Activated CD8-positive, alpha-beta memory T cell treated with anti-CD3 and anti-CD28 coated beads, Interleukin-2, amount 50 U/mL, for 1 hour (primary cell): ENCODE measurements around the gene CFAP91.

Source experiments
- DNase-seq: peaks from one replicate; pipeline ENCODE4 v3.0.0-alpha.2; 2020; ENCODE audit errors: extremely low read depth

The CFAP91 gene

DNA sequence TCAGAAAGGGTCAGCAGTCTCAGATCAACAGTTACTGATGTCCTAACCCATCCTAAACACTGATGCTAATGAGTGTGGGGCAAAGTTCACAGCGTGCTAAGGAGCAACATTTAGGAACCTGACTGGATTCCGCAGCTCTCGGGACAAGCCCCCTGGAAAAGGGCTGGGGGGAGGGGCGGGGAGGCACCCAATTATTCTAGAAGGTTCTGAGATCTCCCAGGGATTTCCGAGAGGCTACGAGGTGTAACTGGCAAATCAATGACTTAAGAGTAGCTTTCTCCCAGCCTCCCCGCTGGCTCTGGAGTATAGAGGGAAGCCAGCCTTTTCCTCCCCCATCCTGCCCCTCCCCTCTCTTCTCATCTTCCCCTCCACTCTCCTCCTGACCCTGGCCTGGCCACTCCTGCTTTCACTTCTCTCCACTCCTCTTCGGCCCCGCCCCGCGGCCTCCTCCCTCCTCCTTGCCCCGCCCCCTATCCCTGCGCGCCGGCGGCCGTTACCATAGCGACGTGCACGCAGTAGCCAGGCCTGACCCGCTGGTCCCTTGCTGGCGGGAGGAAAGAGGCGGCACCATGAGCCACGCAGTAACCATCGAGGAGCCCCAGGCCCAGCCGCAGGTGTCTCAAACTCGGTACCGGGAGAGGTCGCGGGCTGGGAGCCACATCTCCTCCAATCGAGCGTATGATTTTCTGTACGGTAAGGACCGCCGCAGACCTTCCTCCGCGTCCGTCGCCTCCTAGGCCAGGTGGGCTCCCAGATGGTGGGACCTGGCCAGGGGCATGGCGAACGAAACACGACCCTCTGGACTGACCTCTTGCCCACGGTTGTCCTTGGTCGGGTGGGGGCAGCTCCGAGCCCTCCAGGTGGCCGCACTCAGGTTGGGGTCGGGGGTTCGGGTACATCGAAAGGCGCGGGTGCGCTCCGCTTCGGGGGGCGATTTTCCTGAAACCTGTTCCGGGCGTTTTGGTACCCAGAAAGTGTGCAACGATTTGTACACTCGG is at the start of gene CFAP91:
Gene CFAP91, plus strand, starts transcription at position 493 of the 998 bp plus-strand sequence. Its CDS starts 77 bp downstream, at position 570.
- DNase-seq = peak; percentile 47

DNA sequence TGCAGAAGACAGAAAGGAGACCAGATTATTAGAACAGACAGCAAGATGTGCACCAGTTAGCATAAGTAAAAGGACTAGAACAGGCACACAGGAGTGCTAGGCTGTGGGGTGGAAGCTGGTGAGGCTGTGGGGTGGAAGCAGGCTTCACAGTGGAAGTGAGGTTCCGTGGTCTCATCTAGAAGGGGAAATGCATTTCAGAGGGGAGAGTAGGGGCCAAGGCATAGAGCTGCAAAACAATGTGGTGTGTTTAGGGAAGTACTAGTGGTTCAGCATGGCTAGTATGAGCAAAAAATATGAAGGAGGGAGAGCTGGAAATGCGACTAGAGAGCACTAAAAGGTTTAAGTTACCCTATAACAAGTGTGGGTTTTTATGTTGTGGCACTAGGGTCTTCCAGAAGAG is 48.9 kb upstream of the CFAP91 start:
- no peak for DNase-seq

- no peak for DNase-seq
These were observed 44.7 kb upstream of the CFAP91 start for GRCh38 chr3:119657887-119658702.

GRCh38 chr3:119658994-119659393 is 43.8 kb upstream of the CFAP91 start:
- DNase-seq = no peak

DNA sequence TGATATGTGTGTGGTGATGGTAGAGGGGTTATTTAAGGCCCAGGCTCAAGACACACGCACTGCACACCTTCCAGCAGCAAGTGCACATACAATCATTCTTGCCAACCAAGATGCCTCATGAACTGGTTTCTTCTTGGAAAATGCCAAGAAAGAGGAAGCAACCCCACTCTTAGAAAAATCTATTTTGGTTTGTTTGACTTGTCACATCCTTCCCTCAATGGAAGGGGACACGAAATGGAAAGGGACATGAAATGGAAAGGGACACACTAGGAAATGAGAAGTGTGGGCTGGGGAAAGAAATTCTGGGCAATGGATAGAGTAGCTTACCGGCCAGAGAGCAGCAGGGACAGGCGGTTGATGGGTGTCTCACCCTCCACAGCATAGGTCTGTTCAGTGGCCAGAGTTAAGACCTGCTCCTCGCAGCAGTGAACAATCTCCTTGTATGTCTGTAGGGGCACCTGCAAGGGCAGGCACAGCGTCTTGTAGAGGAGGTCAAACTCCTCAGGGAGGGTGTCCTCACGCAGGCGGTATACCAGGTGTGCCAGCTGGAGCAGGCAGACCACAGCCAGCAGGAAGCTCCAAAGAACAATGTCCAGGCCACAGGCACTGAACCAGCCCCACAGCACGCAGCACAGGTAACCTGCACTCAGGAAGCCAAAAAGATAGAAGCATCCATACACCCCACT is 43.1 kb upstream of the CFAP91 start:
- DNase-seq = no peak

DNA sequence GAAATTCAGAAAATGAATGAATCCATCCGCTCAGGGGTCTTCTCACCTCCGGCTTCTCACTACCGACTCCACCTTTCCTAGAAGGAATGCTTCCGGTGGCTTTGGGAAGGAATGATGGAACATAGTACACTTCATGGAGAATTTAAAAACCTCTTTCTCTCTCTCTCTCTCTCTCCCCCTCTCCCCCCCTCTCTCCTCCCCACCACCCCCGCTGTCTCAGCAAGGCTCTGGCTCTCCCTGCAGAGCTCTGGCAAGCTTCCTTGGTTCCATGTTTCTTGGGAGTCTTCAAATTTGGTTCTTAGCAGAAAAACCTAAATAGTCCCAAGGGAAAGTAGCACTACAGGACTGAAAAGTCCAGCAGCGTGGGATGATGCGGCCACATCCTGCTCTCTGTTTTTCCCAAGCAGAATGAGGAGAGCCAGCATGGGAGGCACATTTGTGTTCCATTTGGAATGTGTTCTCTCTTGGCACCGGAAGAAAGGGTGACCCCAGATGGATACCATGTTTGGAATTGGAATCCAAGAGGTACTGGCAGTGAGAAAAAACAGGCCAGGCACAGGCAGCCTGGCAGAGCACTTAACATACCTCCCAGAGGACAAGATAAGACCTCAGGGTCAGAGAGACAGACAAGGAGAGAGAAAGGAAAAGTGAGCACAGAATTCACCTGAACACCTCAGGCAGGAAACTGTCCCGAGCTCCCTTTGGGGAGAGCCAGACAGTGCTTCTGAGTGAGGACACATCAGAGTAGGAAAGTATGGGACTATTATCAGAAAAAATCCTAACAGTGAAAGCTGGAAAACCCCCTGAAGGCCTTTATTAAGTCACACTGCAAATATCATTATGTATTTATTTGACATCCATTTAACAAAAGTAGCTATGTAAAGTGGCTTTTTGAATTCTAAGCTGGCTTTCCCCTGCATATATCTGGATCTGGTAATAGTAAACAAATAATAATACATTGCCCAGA is 42.1 kb upstream of the CFAP91 start, which contains the start of gene POPDC2:
Gene POPDC2, minus strand, starts transcription at position 116 of the 967 bp plus-strand sequence. CDS start 166 bp downstream, outside the sequence.
- DNase-seq = no peak

DNA sequence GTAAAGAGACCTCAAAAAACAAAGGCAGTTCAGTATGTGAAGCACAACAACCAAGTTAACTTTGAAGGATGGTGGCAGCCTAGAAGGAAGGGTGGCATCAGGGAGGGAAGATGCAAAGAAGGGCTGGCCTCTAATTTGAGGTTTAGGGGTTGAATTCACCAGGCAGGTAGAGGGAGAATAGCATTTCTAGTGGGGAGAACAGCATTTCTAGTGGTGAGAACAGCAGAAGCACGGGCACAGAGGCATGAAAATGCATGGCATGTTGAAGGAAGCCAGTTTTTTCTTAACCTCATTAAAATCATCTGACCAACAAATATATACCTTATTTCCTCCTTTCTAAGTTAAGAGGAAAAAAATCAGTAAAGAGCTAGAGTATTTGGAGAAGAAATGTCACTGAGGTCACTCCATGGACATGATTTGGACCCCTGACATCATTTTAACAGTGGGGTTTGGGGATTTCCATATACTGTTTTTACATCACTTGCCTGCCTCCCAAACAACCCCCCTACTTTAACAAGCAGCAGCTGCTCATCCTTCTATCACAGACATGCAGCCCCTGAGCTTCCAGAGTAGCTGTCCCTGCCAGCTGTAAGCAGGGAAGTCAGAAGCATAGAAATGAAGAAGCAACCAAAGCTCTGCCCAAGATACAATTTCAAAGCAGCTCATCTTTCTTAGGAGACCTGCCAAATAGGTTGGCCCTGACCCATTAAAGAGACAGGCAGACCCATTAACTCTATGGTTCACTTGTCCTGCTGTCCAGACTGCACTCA is 40.0 kb upstream of the CFAP91 start:
- no peak for DNase-seq

DNA sequence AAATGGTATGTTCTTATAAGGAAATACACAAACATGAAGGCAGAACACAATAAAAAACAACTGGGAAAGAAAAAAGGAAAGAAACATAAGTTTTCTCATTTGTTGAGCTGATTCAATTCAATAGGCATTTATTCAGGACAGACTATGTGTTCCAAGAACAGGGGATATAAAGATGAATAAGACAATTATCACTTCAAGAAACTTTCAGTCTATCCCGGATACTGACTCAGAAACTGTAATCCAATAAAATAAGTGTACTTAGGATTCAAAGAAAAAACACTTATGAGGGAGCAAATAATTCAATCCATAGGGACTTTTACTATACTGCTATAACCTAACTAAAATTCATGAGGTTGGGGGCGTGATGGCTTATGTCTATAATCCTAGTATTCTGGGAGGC is 38.9 kb upstream of the CFAP91 start:
- no peak for DNase-seq

GRCh38 chr3:119664370-119664769 is 38.5 kb upstream of the CFAP91 start:
- no peak for DNase-seq

DNA sequence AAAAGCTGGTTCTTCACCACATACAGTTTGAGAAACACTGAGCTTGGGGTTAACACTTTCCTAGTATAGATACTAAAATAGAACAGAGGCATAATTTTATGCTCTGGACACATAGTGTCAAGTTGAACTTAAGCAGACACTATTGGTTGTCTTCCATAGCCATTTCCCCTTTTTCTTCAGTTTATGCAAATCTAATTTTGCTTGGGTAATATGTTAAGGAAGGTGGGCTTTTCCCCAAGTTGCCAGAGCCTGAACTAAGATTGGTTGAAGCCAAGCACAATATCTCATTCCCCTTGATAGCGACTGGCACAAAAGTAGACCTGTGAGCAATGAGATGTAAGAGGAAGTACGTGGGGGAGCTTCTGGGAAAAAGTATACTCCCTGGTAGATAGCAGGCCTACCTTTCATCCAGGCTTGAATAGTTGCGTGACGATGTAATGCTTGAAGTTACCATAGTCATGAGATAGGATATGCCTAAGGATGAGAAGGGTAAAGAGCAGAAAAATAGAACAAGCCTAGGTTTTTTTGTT is 37.9 kb upstream of the CFAP91 start:
- no peak for DNase-seq

DNA sequence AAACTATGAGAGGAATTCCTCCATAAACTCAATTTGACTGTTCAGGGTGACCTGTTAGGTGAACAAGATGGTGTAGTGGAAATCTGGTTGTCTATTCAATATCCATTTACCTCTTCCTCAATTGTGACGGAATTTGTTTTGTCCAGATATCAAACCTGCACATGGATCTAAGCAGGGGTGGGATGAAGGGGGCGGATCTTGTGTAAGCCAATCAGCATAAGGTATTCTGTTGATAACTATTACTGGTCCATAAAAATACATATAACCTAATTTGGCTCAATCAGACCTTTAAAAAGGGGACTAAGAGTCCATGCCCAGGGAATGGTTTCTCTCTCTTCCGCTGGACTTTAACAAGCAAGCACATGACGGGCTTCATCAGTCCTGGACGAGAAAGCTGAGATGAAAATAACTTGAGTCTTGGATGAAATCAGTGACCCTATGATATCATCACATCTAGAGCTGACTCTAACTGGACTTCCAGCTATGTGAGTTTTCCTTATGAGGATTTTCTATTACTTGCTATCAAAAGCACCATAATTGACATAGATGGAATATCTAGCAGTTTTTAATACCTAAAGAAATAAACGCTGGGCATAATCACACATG is 36.8 kb upstream of the CFAP91 start:
- DNase-seq = no peak

DNA sequence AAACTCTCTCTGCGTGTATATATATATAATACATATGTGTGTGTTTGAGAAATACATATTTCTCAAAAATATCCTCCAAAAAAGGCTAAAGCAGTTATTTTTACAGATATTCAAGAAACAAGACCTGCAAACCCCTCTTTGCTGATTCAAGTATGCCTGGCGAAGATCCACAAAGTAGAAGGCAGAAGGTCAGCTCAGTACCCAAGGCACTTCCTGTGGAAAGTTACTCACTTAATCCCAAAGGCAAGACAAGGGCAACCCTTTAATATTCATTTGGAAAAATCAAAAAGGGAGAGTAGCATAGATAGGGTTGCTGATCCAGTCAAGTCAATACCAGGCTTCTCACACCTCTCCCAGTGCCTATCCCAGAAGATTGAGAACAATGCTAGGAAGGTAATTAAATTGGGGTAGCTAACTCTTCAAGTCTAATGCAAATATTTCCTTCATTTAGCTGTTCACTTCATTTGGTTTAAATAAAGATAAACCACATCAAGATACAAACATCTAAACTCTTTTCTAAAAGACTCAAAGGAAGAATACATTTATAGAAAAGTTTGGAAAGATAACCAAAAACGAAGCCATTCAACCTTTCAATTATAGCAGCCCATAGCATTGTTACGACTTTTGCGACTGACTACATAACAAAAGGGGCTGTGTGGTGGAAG is 32.8 kb upstream of the CFAP91 start:
- no peak for DNase-seq

- no peak for DNase-seq
These were observed 30.0 kb upstream of the CFAP91 start for GRCh38 chr3:119672776-119673175.

GRCh38 chr3:119673875-119674274 is 28.9 kb upstream of the CFAP91 start:
- no peak for DNase-seq

GRCh38 chr3:119675188-119675874 is 27.5 kb upstream of the CFAP91 start:
- no peak for DNase-seq

DNA sequence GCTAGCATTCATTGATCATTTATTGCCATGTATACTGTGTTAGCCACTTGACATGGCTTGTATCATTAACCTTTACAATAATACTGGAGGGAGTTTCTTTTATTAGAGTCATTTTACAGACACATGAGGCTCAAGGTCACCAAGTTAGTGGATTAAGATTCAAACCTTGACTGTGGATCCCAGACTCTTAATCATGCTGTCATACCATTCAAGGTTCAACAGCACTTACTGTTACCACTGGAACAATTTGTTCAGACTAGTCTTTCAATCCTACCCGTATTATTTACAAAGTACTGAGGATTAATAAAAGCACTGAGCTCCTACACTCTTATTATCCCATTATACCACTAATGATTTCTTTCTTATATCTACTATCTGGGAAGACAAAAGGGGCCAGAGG is 26.8 kb upstream of the CFAP91 start:
- no peak for DNase-seq

DNA sequence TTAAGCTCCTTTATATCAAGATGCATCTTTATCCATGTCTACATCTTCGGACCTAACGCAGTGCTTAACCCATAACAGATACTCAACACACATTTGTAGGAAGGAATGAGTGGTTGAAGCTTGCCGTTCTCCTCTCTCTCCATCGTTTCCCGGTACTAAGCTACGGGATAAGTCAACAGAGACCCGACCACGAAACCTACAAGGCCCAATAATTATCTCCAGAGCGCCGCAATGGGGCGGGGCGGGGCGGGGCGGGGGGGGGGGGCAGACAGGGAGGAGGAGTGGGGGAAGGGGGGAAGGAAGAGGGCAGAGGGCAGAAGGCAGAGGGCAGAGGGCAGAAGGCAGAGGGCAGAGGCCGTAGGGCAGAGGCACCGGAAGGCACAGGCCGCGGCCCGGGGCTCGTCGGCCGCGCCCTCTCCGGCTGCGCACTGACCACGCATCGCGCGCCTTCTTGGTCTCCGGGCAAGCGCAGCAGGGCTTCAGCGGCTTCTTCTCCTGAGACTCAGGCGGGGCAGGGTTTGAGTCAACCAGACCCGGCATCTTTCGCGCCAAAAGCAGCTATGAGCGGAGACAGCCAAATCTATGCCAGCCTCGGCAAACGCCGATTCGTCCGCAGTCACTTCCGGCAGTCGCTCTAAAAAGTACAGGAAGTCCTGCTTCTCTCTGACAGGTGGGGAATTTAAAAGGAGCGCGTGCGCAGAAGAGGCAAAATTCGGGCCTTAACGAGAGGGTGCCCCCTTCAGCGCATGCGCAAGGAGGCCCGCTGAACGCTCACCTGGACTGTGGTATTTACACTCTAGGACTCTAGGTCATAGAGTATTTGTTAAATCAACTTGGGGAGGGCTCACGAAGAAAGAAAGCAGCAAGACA is 25.8 kb upstream of the CFAP91 start, which contains the start of gene COX17:
Gene COX17, minus strand, starts transcription at position 636 of the 870 bp plus-strand sequence. Its CDS starts 96 bp downstream, at position 540.
- DNase-seq = peak; percentile 96
